Esophagus muscularis mucosa (tissue), 4 donors: ENCODE data around the gene RPGRIP1L.

Experiments used
- CTCF ChIP-seq, 3 experiments: fragments of 200-600 bp in 2 of 3; fragments of 450-650 bp in 1 of 3; sonication (generic) in 2 of 3; IDR thresholded peaks; one replicate each; pipeline ENCODE4 v1.5.1; 2017 to 2019; ENCODE audit warnings: antibody characterized with exemption in 3 of 3, mild to moderate bottlenecking in 2 of 3, moderate library complexity in 1 of 3
- EP300 ChIP-seq: sonication (generic); formaldehyde crosslinking; IDR thresholded peaks from one replicate; pipeline ENCODE4 v1.6.1; 2017; ENCODE audit warnings: antibody characterized with exemption
- POLR2A ChIP-seq: fragments of 450-650 bp; IDR thresholded peaks from one replicate; pipeline ENCODE4 v1.6.1; 2017; ENCODE audit warnings: antibody characterized with exemption, moderate library complexity, mild to moderate bottlenecking, low read depth
- POLR2AphosphoS5 ChIP-seq, 2 donors: sonication (generic); formaldehyde crosslinking; IDR thresholded peaks; one replicate each; pipeline ENCODE4 v1.6.1; 2017; ENCODE audit warnings: antibody characterized with exemption in 2 of 2

- TF ChIP-seq CTCF (IDR thresholded peaks at IDR 0.05), result no peak
- no peak for TF ChIP-seq POLR2A
- TF ChIP-seq EP300, result no peak
- no peak for TF ChIP-seq POLR2AphosphoS5 (IDR thresholded peaks at IDR 0.05)
Observed at GRCh38 chr16:53583401-53583800, 120.3 kb downstream of the RPGRIP1L start.
